ENCODE measurements around the gene MEF2D.

Gene MEF2D

GRCh38 chr1:156499842-156500542 lies 583 bp downstream of the MEF2D start:
- peak; percentile 42 for DNase-seq

GRCh38 chr1:156499194-156499841 lies 1.3 kb downstream of the MEF2D start:
- no peak for DNase-seq

GRCh38 chr1:156498432-156499193 lies 2.0 kb downstream of the MEF2D start:
- DNase-seq: no peak

DNA sequence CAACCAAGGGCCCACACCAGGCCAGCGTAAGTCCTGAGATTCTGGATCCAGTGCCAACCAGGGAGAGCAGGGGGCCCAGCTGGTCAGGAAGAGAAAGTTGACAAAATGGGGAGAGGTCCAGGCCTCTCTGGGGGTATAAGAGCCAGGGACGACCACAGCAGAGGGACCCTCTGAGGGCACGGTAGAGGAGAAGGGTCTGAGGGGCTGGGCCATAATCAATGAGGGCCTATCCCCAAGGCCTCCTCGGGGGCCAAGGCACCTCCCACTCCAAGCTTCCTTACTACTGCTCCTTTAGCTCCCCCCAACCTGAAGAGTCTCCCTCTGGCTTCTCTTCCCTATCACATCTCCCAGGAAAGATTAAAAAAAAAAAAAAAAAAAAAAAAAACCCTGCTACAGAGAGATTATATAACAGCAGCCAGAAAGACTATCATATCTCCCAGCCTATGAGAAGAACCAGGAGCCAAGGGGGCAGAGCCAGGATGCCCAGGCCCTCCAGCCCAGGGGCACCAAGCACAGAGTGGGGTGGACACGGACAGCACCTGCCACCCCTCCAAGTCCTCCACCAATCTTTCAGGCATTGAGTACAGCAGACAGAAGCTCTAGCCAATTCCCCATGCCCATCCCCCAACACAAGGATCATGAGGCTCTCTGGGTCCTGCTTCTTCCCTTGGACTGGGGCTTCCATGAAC lies 2.7 kb downstream of the MEF2D start:
- DNase-seq: no peak

GRCh38 chr1:156497078-156497742 lies 3.4 kb downstream of the MEF2D start:
- no peak for DNase-seq

DNA sequence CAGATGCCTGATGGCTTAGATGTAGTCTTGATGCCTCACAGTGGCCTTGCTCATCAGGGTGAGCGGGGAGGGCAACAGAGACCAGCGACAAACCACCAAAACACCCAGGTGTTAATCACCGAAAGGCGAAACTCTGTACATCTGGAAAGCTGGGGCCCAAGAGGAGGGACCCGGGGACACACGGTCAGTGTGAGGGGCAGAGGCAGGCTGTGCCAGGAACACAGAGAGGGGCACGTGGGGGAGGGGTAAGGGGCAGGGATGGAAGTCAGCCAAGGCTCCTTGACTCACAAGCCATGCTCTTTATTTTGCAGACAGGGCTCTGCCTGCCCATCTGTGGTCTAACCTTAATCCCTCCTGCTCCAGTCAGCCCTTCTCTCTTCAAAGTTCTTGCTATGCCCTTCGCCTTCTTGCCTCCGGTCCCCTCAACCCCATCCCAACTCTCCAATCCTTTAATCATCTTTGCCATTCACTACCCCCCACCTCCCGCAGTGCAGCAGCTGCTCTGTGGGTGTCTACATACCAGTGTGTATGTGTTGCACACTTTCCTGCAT lies 4.3 kb downstream of the MEF2D start:
- DNase-seq: no peak

- DNase-seq: no peak
Measured at GRCh38 chr1:156495401-156496140, 5.0 kb downstream of the MEF2D start.

- DNase-seq: no peak
Measured at GRCh38 chr1:156494309-156494895, 6.2 kb downstream of the MEF2D start.

GRCh38 chr1:156493742-156494141 lies 6.8 kb downstream of the MEF2D start:
- no peak for DNase-seq

DNA sequence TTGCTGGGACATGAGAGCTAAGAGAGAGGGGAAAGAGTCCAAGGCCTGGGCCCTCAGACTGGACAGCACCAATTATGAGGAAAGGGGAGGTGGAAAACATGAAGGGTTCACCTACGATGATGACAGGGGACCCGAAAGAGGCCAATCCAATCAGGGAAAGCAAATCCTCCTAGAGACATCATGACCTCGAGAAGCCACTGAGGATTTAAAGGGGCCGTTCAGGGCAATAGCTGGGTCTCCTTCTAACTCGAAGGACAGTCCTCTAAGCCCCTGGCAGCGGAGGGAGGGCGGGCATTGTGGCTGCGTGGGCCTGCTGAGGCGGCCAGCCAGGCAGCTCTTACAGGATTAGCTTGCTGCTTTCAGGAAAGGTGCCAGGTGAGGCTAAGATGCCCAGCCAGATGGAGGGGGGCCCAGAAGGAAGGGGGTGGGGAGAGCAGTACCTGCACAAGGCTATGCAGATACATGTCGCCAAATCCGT lies 7.4 kb downstream of the MEF2D start:
- DNase-seq: no peak

- no peak for DNase-seq
Measured at GRCh38 chr1:156492591-156493080, 7.9 kb downstream of the MEF2D start.

GRCh38 chr1:156492013-156492590 lies 8.5 kb downstream of the MEF2D start:
- no peak for DNase-seq

DNA sequence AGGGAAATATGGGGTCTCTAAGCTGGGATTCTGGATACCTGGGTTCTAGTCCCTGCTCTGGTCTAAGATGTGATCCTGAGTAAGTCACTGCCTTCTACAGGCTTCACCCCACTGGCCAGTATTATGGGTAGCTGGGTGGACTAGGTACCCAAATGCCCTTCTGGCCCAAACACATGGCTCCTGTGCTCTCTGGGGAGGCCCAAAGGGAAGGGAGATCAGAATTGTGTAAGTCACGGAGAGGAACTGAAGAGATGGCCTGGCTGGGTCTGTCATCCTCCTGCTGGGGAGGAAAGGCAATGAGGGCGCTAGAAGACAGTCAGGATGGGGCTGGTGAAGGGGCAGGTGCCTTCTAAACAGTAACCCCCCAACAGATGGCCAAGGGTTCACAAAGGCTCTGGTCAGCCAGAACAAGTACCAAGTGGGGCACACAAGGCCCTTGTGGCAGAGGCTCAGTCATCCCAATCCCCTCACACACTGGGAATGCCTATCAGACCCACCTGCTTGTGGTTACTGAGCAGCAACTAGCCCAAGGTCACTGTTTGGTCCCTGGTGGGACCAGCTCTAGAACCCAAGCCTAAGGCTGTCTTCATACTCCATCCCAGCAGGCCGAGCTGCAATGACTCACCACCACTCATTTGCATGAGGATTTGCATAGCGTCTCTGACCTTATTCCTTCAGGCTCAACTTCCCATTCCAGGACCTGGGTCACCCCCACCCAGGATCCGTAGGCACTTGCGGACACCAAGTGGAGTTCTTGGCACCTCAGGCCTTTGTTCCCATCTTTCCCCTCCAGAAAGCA lies 9.2 kb downstream of the MEF2D start:
- DNase-seq: no peak

GRCh38 chr1:156490401-156491032 lies 10.1 kb downstream of the MEF2D start:
- no peak for DNase-seq

DNA sequence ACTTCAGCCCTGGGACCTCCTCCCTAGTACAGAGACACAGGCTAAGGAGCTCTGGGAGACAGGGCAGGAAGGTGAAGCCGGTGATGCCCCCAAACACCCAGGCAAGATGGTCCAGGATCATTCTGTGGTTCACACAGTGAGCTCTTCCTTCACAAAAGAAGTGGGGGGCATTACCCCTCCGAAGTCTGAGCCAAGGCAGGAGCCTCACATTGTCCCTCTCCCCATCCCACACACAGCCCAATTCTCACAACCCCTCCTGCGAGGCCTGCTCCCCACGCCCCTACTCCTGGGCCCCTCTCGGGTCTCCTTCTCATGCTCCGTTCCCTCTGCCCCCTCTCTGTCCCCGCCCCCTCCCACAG lies 10.7 kb downstream of the MEF2D start:
- no peak for DNase-seq

DNA sequence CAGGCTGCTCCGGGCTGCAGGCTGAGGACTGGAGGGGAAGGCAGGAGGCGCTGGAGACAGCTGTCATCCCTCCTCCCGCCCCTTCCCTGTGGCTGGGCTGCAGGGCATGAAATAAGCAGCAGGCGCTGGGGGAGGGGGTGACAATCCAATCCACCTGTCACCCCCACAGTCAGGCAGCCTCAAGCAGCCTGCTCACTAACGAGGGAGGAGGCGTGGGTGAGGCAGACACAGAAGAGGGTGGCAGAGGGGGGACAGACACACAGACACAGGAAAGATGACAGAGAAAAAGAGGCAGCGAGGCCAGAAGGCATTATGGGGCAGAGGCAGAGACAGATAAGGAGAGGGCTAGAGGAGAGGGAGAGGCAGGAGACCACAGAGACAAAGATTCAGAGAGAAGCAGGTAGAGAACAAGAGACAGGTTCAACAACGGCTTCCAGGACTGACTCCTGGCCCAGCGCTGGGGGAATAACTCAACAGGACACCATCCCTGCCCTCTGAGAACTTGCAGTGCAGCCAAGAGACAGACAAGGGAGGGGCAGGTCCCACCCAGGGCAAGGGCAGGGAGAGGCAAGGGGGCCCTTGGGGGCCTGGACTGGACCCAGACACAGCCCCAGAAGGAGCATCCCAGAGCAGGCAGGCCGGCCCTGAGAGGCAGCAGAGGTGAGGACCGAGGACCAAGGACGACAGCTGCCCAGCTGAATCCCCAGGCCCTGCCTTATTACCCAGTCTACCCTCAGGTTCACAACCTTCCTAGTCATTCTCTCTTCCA lies 11.2 kb downstream of the MEF2D start:
- no peak for DNase-seq

DNA sequence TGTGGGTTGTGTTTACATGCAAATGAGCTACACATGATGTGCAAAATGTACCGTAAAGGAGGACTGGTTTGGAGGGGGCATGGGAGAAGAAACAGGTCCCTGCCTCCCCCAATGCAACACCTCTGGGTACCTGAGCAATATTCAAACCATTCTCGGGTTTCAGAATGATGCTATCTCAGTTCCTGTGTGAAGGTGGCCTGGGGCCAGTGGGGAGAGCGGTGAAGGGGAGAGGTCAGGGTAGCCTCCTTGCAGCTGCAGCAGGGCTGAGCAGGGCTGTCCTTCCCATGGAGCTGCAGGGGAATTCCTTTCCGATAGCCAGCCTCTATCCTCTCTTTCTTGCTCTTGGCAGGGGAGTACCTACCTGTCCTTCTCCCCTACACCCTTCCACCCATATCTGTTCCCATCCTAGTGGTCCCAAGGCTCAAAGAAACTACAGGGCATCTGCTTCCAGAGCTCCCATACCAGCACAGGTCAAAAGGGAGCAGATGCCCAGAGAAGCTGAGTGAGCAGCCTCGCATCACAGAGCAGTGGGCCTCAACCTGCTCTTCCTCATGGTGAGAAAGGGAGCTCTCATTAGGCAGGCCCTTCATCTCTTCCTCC lies 11.9 kb downstream of the MEF2D start:
- no peak for DNase-seq

DNA sequence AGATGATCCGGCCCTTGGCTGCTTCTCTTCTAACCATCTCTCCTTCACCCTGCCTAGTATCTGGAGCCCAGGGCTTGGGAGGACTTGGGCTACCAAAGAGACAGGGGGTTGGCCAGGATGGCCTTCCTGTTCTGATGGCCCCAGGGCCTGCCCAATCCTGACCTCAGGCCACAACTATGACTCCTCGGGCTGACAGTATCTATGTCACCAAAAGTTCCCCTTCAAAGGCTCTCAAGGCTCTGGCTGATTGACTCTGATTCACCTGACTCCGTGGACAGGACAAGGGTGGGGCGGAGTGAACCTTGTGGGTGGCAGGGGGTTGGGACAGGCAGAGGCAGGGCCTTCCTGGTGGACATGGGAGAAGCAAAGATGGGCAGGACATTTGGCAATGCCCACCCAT lies 12.7 kb downstream of the MEF2D start:
- no peak for DNase-seq
